Caco-2 (cell line): Measurements from ENCODE around the gene PITHD1. TPM values are rescaled to one million over a fixed set of nuclear protein-coding genes. Genes with fewer than 3 reads are reported as not detected.

Experiments used
- BruUV-seq: library from RNA; stranded (reverse); fragments of 400-500 nt; replicated peaks from 2 replicates; lab custom pipeline; 2021; lab: Mats Ljungman, UMichigan
- CTCF ChIA-PET: fragments of 300-600 bp; sonication (Branson Sonifier 250); formaldehyde crosslinking; loops from one replicate; lab custom pipeline; 2022; ENCODE audit warnings: antibody characterized with exemption; lab: Charles Lee
- POLR2A ChIA-PET: fragments of 300-600 bp; sonication (Branson Sonifier 250); formaldehyde crosslinking; loops from one replicate; lab custom pipeline; 2022; ENCODE audit warnings: antibody characterized with exemption; lab: Charles Lee
- DNase-seq, 2 experiments: peaks; one replicate each; pipeline versions ENCODE4 v3.0.0 to v3.0.0-alpha.2; 2020 to 2022
- H3K27me3 ChIP-seq: replicated peaks from 2 replicates; pipeline ENCODE4 v1.6.0; 2011; ENCODE audit warnings: low read length; ENCODE audit not compliant: control insufficient read depth, insufficient read depth
- H3K36me3 ChIP-seq: 2 replicates; pipeline ENCODE4 v1.5.1; 2011; ENCODE audit warnings: low read length; ENCODE audit not compliant: control insufficient read depth, insufficient read depth
- H3K4me1 ChIP-seq: fragments of 250-450 bp; sonication (Bioruptor Pico); 2 replicates; pipeline ENCODE4 v1.5.1; 2020; ENCODE audit warnings: mild to moderate bottlenecking
- H3K4me3 ChIP-seq: 2 replicates; pipeline ENCODE4 v1.5.1; 2011; ENCODE audit warnings: low read depth, mild to moderate bottlenecking, control low read depth, low read length
- H3K9me3 ChIP-seq: fragments of 250-450 bp; sonication (Bioruptor Pico); 2 replicates; pipeline ENCODE4 v1.5.1; 2020; ENCODE audit warnings: mild to moderate bottlenecking, moderate library complexity
- H3K27ac Mint-ChIP-seq: one replicate; pipeline ENCODE4 v1.8.0; 2022; ENCODE audit warnings: mixed read lengths; ENCODE audit not compliant: unreplicated experiment
- H3K27me3 Mint-ChIP-seq: one replicate; pipeline ENCODE4 v1.8.0; 2022; ENCODE audit warnings: mixed read lengths; ENCODE audit not compliant: insufficient read depth, unreplicated experiment
- H3K36me3 Mint-ChIP-seq: one replicate; pipeline ENCODE4 v1.8.0; 2022; ENCODE audit warnings: mild to moderate bottlenecking, mixed read lengths; ENCODE audit not compliant: insufficient read depth, unreplicated experiment
- H3K4me1 Mint-ChIP-seq: one replicate; pipeline ENCODE4 v1.8.0; 2022; ENCODE audit warnings: low read depth, mixed read lengths; ENCODE audit not compliant: unreplicated experiment
- H3K4me3 Mint-ChIP-seq: one replicate; pipeline ENCODE4 v1.8.0; 2022; ENCODE audit warnings: mild to moderate bottlenecking, moderate library complexity, mixed read lengths; ENCODE audit not compliant: unreplicated experiment
- H3K9me3 Mint-ChIP-seq: one replicate; pipeline ENCODE4 v1.8.0; 2022; ENCODE audit warnings: mixed read lengths; ENCODE audit not compliant: unreplicated experiment
- CTCF ChIP-seq, 2 experiments: fragments of 200-600 bp in 1 of 2; IDR thresholded peaks; 1 replicate in 1 of 2; 2 replicates in 1 of 2; pipeline versions ENCODE4 v1.5.1 to v1.8.0; 2011 to 2022; ENCODE audit warnings: antibody characterized with exemption in 1 of 2, control low read depth in 1 of 2, inconsistent platforms in 1 of 2, low read depth in 1 of 2, low read length in 1 of 2, mild to moderate bottlenecking in 1 of 2, moderate library complexity in 1 of 2; ENCODE audit not compliant: insufficient read depth in 1 of 2, severe bottlenecking in 1 of 2, unreplicated experiment in 1 of 2
- intact Hi-C: fragments of 100-400 bp; cut with micrococcal nuclease; formaldehyde crosslinking; loops from one replicate; pipeline ENCODE4 v1.10.0; 2022; ENCODE audit not compliant: unreplicated experiment
- total RNA-seq: library from RNA; stranded (reverse); gene quantifications from 2 replicates; pipeline ENCODE4 v1.2.3, GENCODE V29; 2022

PITHD1 gene
- total RNA-seq, 1 experiment from 2014 or later = 47.8 TPM

- Mint-ChIP-seq H3K27me3 (no peaks in the 10 kb centered on the region), H3K4me1 (no peaks in the 10 kb centered on the region), H3K4me3 (no peak overlapping the region), H3K9me3 (no peaks in the 10 kb centered on the region), H3K36me3 (peaks cover 4% of the 10 kb centered on the region), H3K27ac (no peak overlapping the region)
- H3K4me3 ChIP-seq = no peak overlapping the region
- no peaks in the 10 kb centered on the region for H3K9me3 ChIP-seq
- no peaks in the 10 kb centered on the region for H3K4me1 ChIP-seq
- intact Hi-C loops = loop anchor here (1.0 kb wide), 1 partner anchor 144 kb away; no protein-coding TSS in a partner anchor
- H3K27me3 ChIP-seq = no peaks in the 10 kb centered on the region
- TF ChIP-seq CTCF (IDR thresholded peaks at IDR 0.05; ENCODE audit: insufficient read depth in 1 of 2, low read depth in 1 of 2, low read length in 1 of 2, severe bottlenecking in 1 of 2, unreplicated experiment in 1 of 2) = peak; percentile 76 to 87
- no TSS peak for BruUV-seq
- no peaks in the 10 kb centered on the region; the same call in 1 of the 2 replicates for H3K36me3 ChIP-seq
- CTCF ChIA-PET = interaction anchor here (0.6 to 1.4 kb wide), 13 partner anchors 10 to 275 kb away, joined by 3 to 32 read pairs (median 3); partner anchors contain the start of genes GALE and LYPLA2
- POLR2A ChIA-PET = interaction anchor here (0.5 kb wide), 1 partner anchor 30 kb away, joined by 3 read pairs; no protein-coding TSS in a partner anchor
- peak; percentile 81 to 82 for DNase-seq
Measured at GRCh38 chr1:23772049-23772853, 6.0 kb upstream of the PITHD1 start.

- H3K36me3 Mint-ChIP-seq = peaks cover 2% of the 10 kb centered on the region
- Histone ChIP-seq H3K9me3 (no peaks in the 10 kb centered on the region), H3K4me1 (no peaks in the 10 kb centered on the region), H3K36me3 (no peaks in the 10 kb centered on the region; the same call in 1 of the 2 replicates), H3K4me3 (no peak overlapping the region), H3K27me3 (no peaks in the 10 kb centered on the region)
- no peak overlapping the region for H3K4me3 Mint-ChIP-seq
- no peaks in the 10 kb centered on the region for H3K9me3 Mint-ChIP-seq
- H3K27me3 Mint-ChIP-seq = no peaks in the 10 kb centered on the region
- POLR2A ChIA-PET = no interaction called here
- CTCF ChIA-PET = no interaction called here
- DNase-seq = no peak
- BruUV-seq = no TSS peak
- H3K4me1 Mint-ChIP-seq = no peaks in the 10 kb centered on the region
- no peak for TF ChIP-seq CTCF (IDR thresholded peaks at IDR 0.05; ENCODE audit: insufficient read depth in 1 of 2, low read depth in 1 of 2, low read length in 1 of 2, severe bottlenecking in 1 of 2, unreplicated experiment in 1 of 2)
- no peak overlapping the region for H3K27ac Mint-ChIP-seq
- intact Hi-C loops = loop anchor here (1.0 kb wide), 1 partner anchor 143 kb away; no protein-coding TSS in a partner anchor
Measured at GRCh38 chr1:23772854-23773242, 5.4 kb upstream of the PITHD1 start.

GRCh38 chr1:23774174-23774880 is 3.9 kb upstream of the PITHD1 start:
- intact Hi-C loops = no loop called here
- Histone ChIP-seq H3K9me3 (no peaks in the 10 kb centered on the region), H3K27me3 (no peaks in the 10 kb centered on the region), H3K36me3 (no peaks in the 10 kb centered on the region), H3K4me1 (peaks cover 2% of the 10 kb centered on the region; the same call in 1 of the 2 replicates), H3K4me3 (no peak overlapping the region)
- H3K27me3 Mint-ChIP-seq = no peaks in the 10 kb centered on the region
- no TSS peak for BruUV-seq
- DNase-seq = no peak
- H3K9me3 Mint-ChIP-seq = no peaks in the 10 kb centered on the region
- H3K4me1 Mint-ChIP-seq = peaks cover 2% of the 10 kb centered on the region
- TF ChIP-seq CTCF (IDR thresholded peaks at IDR 0.05; ENCODE audit: insufficient read depth in 1 of 2, low read depth in 1 of 2, low read length in 1 of 2, severe bottlenecking in 1 of 2, unreplicated experiment in 1 of 2) = no peak
- CTCF ChIA-PET = no interaction called here
- POLR2A ChIA-PET = no interaction called here
- H3K4me3 Mint-ChIP-seq = no peak overlapping the region
- H3K36me3 Mint-ChIP-seq = peaks cover 6% of the 10 kb centered on the region
- no peak overlapping the region for H3K27ac Mint-ChIP-seq
